Fibroblast of lung (primary cell): Measurements from ENCODE around the gene ACP2. TPM values are rescaled to one million over a fixed set of nuclear protein-coding genes. Genes with fewer than 3 reads are reported as not detected.
"Not testable (repeated sequence)": the region's sequence is repeated elsewhere in the genome, so short reads cannot be mapped to it uniquely, and the experiment has no call there.

Source experiments
- DNase-seq, 2 donors: peaks; one replicate each; pipeline versions ENCODE4 v3.0.0 to v3.0.0-alpha.2; 2010; ENCODE audit warnings: low read depth in 2 of 2
- H2AFZ ChIP-seq: 2 replicates; pipeline ENCODE4 v1.5.1; 2012; ENCODE audit warnings: low read length, control low read depth, inconsistent platforms
- H3K27ac ChIP-seq: 2 replicates; pipeline ENCODE4 v1.5.1; 2011; ENCODE audit warnings: low read length, control low read depth; ENCODE audit not compliant: insufficient read depth
- H3K27me3 ChIP-seq: 2 replicates; pipeline ENCODE4 v1.5.1; 2011; ENCODE audit warnings: mild to moderate bottlenecking, low read length; ENCODE audit not compliant: control insufficient read depth, insufficient read depth
- H3K36me3 ChIP-seq: 2 replicates; pipeline ENCODE4 v1.5.1; 2011; ENCODE audit warnings: low read length; ENCODE audit not compliant: control insufficient read depth, insufficient read depth
- H3K4me1 ChIP-seq: 2 replicates; pipeline ENCODE4 v1.5.1; 2011; ENCODE audit warnings: low read length; ENCODE audit not compliant: control insufficient read depth, insufficient read depth; ENCODE audit errors: extremely low read depth
- H3K4me2 ChIP-seq: 2 replicates; pipeline ENCODE4 v1.5.1; 2011; ENCODE audit warnings: low read length, control low read depth; ENCODE audit not compliant: insufficient read depth; ENCODE audit errors: extremely low read depth
- H3K4me3 ChIP-seq, 4 experiments: fragments of 200-600 bp in 1 of 4; sonication (generic) in 1 of 4; replicated peaks in 1 of 4; 2 replicates each; pipeline ENCODE4 v1.5.1; 2011 to 2016; ENCODE audit warnings: low read length in 4 of 4, low read depth in 3 of 4, mild to moderate bottlenecking in 3 of 4, control low read depth in 2 of 4, inconsistent platforms in 1 of 4, mixed read lengths in 1 of 4; ENCODE audit not compliant: insufficient read depth in 1 of 4; ENCODE audit errors: control extremely low read depth in 1 of 4
- H3K79me2 ChIP-seq: 2 replicates; pipeline ENCODE4 v1.5.1; 2012; ENCODE audit warnings: mild to moderate bottlenecking, low read length, inconsistent platforms; ENCODE audit not compliant: control insufficient read depth, insufficient read depth
- H3K9ac ChIP-seq: 2 replicates; pipeline ENCODE4 v1.5.1; 2011; ENCODE audit warnings: mild to moderate bottlenecking, low read length, control low read depth; ENCODE audit not compliant: insufficient read depth
- H3K9me3 ChIP-seq: 2 replicates; pipeline ENCODE4 v1.5.1; 2012; ENCODE audit warnings: low read depth, low read length; ENCODE audit not compliant: control insufficient read depth, insufficient read depth
- H4K20me1 ChIP-seq: 2 replicates; pipeline ENCODE4 v1.5.1; 2011; ENCODE audit warnings: low read length; ENCODE audit not compliant: control insufficient read depth, insufficient read depth; ENCODE audit errors: extremely low read depth
- EZH2 ChIP-seq: IDR thresholded peaks from 2 replicates; pipeline ENCODE4 v1.5.1; 2012; ENCODE audit warnings: low read length, control low read depth, mild to moderate bottlenecking; ENCODE audit errors: missing control alignments
- polyA plus RNA-seq, 2 donors: library from polyadenylated mRNA; depleted of rRNA in 1 of 2; stranded (reverse) in 1 of 2; unstranded in 1 of 2; fragments of >200 nt; gene quantifications; 2 replicates each; pipeline ENCODE4 v1.2.1, GENCODE V29; 2011 to 2012; ENCODE audit warnings: missing spikeins in 1 of 2
- total RNA-seq: library from RNA; depleted of rRNA; stranded (reverse); fragments of >200 nt; gene quantifications from 2 replicates; pipeline ENCODE4 v1.2.1, GENCODE V29; 2014
- TF ChIP-seq, protein P1 (sequence below), 2 donors: IDR thresholded peaks in 1 of 2; conservative IDR thresholded peaks in 1 of 2; 1 replicate in 1 of 2; 2 replicates in 1 of 2; pipeline ENCODE4 v1.5.1; 2011 to 2012; ENCODE audit warnings: low read length in 2 of 2, control low read depth in 1 of 2, inconsistent platforms in 1 of 2, low read depth in 1 of 2, mild to moderate bottlenecking in 1 of 2

The ACP2 gene
- total and polyA plus RNA-seq, 2 donors (not counting 1 experiment from before 2014, with no cell fraction given): 18.9 to 23.9 TPM

DNA sequence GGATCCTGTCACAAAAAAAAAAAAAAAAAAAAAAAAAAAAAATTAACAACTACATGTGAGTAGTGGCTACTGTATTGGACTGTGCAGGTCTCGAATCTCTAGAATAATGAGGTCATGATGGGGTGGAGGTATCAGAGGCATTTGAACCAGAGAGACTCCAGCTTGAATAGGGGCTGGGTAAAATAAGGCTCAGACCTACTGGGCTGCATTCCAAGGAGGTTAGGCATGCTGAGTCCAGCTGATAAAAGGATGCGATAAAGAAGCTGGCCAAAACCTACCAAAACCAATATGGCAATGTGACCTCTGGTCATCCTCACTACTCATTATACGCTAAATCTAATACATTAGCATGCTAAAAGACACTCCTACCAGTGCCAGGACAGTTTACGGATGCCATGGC, 56.5 kb downstream of the ACP2 start:
- no peak for DNase-seq
- Histone ChIP-seq H3K79me2 (no peaks in the 10 kb centered on the region), H3K4me1 (peaks cover 12% of the 10 kb centered on the region), H3K9ac (no peak overlapping the region), H3K36me3 (no peaks in the 10 kb centered on the region), H3K27ac (no peak overlapping the region), H3K27me3 (peaks cover 2% of the 10 kb centered on the region), H3K9me3 (no peaks in the 10 kb centered on the region), H2AFZ (no peak overlapping the region), H3K4me3 (no peak overlapping the region), H3K4me2 (no peak overlapping the region), H4K20me1 (no peaks in the 10 kb centered on the region)
- TF ChIP-seq, protein P1, sequence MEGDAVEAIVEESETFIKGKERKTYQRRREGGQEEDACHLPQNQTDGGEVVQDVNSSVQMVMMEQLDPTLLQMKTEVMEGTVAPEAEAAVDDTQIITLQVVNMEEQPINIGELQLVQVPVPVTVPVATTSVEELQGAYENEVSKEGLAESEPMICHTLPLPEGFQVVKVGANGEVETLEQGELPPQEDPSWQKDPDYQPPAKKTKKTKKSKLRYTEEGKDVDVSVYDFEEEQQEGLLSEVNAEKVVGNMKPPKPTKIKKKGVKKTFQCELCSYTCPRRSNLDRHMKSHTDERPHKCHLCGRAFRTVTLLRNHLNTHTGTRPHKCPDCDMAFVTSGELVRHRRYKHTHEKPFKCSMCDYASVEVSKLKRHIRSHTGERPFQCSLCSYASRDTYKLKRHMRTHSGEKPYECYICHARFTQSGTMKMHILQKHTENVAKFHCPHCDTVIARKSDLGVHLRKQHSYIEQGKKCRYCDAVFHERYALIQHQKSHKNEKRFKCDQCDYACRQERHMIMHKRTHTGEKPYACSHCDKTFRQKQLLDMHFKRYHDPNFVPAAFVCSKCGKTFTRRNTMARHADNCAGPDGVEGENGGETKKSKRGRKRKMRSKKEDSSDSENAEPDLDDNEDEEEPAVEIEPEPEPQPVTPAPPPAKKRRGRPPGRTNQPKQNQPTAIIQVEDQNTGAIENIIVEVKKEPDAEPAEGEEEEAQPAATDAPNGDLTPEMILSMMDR (conservative IDR thresholded peaks at IDR 0.05 in 1 of 2, IDR thresholded peaks at IDR 0.05 in 1 of 2; ENCODE audit: low read depth in 1 of 2, low read length in 2 of 2): no peak
- TF ChIP-seq EZH2: no peak

- H4K20me1 ChIP-seq, H3K4me2 ChIP-seq, DNase-seq, H3K79me2 ChIP-seq, H3K9me3 ChIP-seq, H3K4me3 ChIP-seq, H3K27me3 ChIP-seq, H3K27ac ChIP-seq, H3K9ac ChIP-seq, H3K36me3 ChIP-seq, H2AFZ ChIP-seq: not testable (repeated sequence)
- peaks cover 13% of the 10 kb centered on the region for H3K4me1 ChIP-seq
Measured at GRCh38 chr11:47191137-47191536, 57.5 kb downstream of the ACP2 start.

Other genes with a start within 250 kb of the ACP2 start
- gene ARFGAP2, start 71.9 kb downstream of the ACP2 start, total RNA-seq: 68.1 and 80.4 TPM in 2 replicates
- gene ARFGAP2, start 71.9 kb downstream of the ACP2 start, polyA plus RNA-seq: 50.1 and 68.7 TPM in 2 replicates
- gene PACSIN3, start 62.4 kb downstream of the ACP2 start, total RNA-seq: 19.8 and 20.0 TPM in 2 replicates
- 7.0 and 10.8 TPM in 2 replicates for gene PACSIN3, start 62.4 kb downstream of the ACP2 start, polyA plus RNA-seq
- gene DDB2, start 33.8 kb downstream of the ACP2 start, total RNA-seq: 53.4 and 70.0 TPM in 2 replicates
- 21.2 and 45.4 TPM in 2 replicates for gene DDB2, start 33.8 kb downstream of the ACP2 start, polyA plus RNA-seq
- gene NR1H3, start 9.2 kb upstream of the ACP2 start, total RNA-seq: 55.5 and 56.3 TPM in 2 replicates
- 16.9 and 21.3 TPM in 2 replicates for gene NR1H3, start 9.2 kb upstream of the ACP2 start, polyA plus RNA-seq
- 11.8 and 15.4 TPM in 2 replicates for gene MADD, start 21.3 kb upstream of the ACP2 start, total RNA-seq
- 7.0 and 9.1 TPM in 2 replicates for gene MADD, start 21.3 kb upstream of the ACP2 start, polyA plus RNA-seq
- gene MYBPC3, start 103.9 kb upstream of the ACP2 start, total RNA-seq: not detected in 2 replicates
- not detected in 2 replicates for gene MYBPC3, start 103.9 kb upstream of the ACP2 start, polyA plus RNA-seq
- not detected in 2 replicates for gene SPI1, start 129.7 kb upstream of the ACP2 start, total RNA-seq
- gene SPI1, start 129.7 kb upstream of the ACP2 start, polyA plus RNA-seq: not detected in 2 replicates
- gene SLC39A13, start 159.8 kb upstream of the ACP2 start, total RNA-seq: 46.0 and 62.9 TPM in 2 replicates
- gene SLC39A13, start 159.8 kb upstream of the ACP2 start, polyA plus RNA-seq: 52.2 and 88.7 TPM in 2 replicates
- 107 and 155 TPM in 2 replicates for gene PSMC3, start 177.6 kb upstream of the ACP2 start, total RNA-seq
- 294 and 353 TPM in 2 replicates for gene PSMC3, start 177.6 kb upstream of the ACP2 start, polyA plus RNA-seq
- under 0.01 and 0.17 TPM in 2 replicates for gene RAPSN, start 200.3 kb upstream of the ACP2 start, total RNA-seq
- gene RAPSN, start 200.3 kb upstream of the ACP2 start, polyA plus RNA-seq: not detected in 2 replicates